Activated CD8-positive, alpha-beta T cell treated with anti-CD3 and anti-CD28 coated beads for 36 hours (primary cell): ENCODE data around the gene PRPF4. TPM values are rescaled to one million over a fixed set of nuclear protein-coding genes. Genes with fewer than 3 reads are reported as not detected.

Experiments used
- ATAC-seq: fragments of 200-7000 bp; cut with Tn5 transposase; one replicate; pipeline ENCODE4 v1.10.0; 2021; ENCODE audit warnings: mild to moderate bottlenecking, moderate library complexity
- CTCF ChIA-PET: fragments of 350-600 bp; sonication (Branson Sonifier 250); formaldehyde crosslinking; loops from one replicate; lab custom pipeline; 2021; ENCODE audit warnings: antibody characterized with exemption; lab: Charles Lee
- POLR2A ChIA-PET: fragments of 350-600 bp; sonication (Branson Sonifier 250); formaldehyde crosslinking; loops from one replicate; lab custom pipeline; 2021; ENCODE audit warnings: antibody characterized with exemption; lab: Charles Lee
- DNase-seq: peaks from one replicate; pipeline ENCODE4 v3.0.0-alpha.2; 2020
- H3K27ac Mint-ChIP-seq: one replicate; pipeline ENCODE4 v1.8.0; 2021; ENCODE audit warnings: mild to moderate bottlenecking, mixed read lengths
- H3K27me3 Mint-ChIP-seq: one replicate; pipeline ENCODE4 v1.8.0; 2021; ENCODE audit warnings: mixed read lengths
- H3K36me3 Mint-ChIP-seq: one replicate; pipeline ENCODE4 v1.8.0; 2021; ENCODE audit warnings: low read depth, mixed read lengths
- H3K4me1 Mint-ChIP-seq: one replicate; pipeline ENCODE4 v1.8.0; 2021; ENCODE audit warnings: low read depth, mixed read lengths
- H3K4me3 Mint-ChIP-seq: one replicate; pipeline ENCODE4 v1.8.0; 2021; ENCODE audit warnings: mild to moderate bottlenecking, moderate library complexity, mixed read lengths
- H3K9me3 Mint-ChIP-seq: one replicate; pipeline ENCODE4 v1.8.0; 2021; ENCODE audit warnings: mixed read lengths
- CTCF ChIP-seq: fragments of 200-600 bp; IDR thresholded peaks from one replicate; pipeline ENCODE4 v1.8.0; 2022; ENCODE audit warnings: antibody characterized with exemption, mild to moderate bottlenecking
- intact Hi-C: fragments of 100-400 bp; cut with micrococcal nuclease; formaldehyde crosslinking; loops from one replicate; pipeline ENCODE4 v1.10.0; 2022
- total RNA-seq, 2 experiments: library from RNA; stranded (reverse); gene quantifications; one replicate each; pipeline ENCODE4 v1.2.3, GENCODE V29; 2021

Gene PRPF4
- total RNA-seq, 2 experiments from 2014 or later, result 52.9 to 56.5 TPM

GRCh38 chr9:113326230-113326629 lies 50.8 kb downstream of the PRPF4 start:
- no peaks in the 10 kb centered on the region for H3K27me3 Mint-ChIP-seq
- ATAC-seq, result no peak
- ChIA-PET CTCF (interaction anchor here (0.9 to 1.1 kb wide), 2 partner anchors 15 to 75 kb away, joined by 5 read pairs; partner anchors contain the start of gene ALAD), POLR2A (no interaction called here)
- no peak for DNase-seq
- no peaks in the 10 kb centered on the region for H3K36me3 Mint-ChIP-seq
- TF ChIP-seq CTCF, result peak; percentile 41
- H3K9me3 Mint-ChIP-seq, result no peaks in the 10 kb centered on the region
- H3K4me3 Mint-ChIP-seq, result no peak overlapping the region
- no peaks in the 10 kb centered on the region for H3K4me1 Mint-ChIP-seq
- intact Hi-C loops, result no loop called here
- H3K27ac Mint-ChIP-seq, result no peak overlapping the region

- no peaks in the 10 kb centered on the region for H3K36me3 Mint-ChIP-seq
- ChIA-PET POLR2A (interaction anchor here (1.2 kb wide), 1 partner anchor 53 kb away, joined by 3 read pairs; the partner anchor contains the start of gene CDC26), CTCF (interaction anchor here (0.8 to 1.9 kb wide), 2 partner anchors 10 to 11 kb away, joined by 4 to 5 read pairs; no protein-coding TSS in a partner anchor)
- no peak overlapping the region for H3K4me3 Mint-ChIP-seq
- H3K27ac Mint-ChIP-seq, result no peak overlapping the region
- H3K9me3 Mint-ChIP-seq, result no peaks in the 10 kb centered on the region
- DNase-seq, result no peak
- H3K4me1 Mint-ChIP-seq, result no peaks in the 10 kb centered on the region
- H3K27me3 Mint-ChIP-seq, result no peaks in the 10 kb centered on the region
- no peak for ATAC-seq
- TF ChIP-seq CTCF, result no peak
- intact Hi-C loops, result no loop called here
Observed at GRCh38 chr9:113328045-113328782, 52.8 kb downstream of the PRPF4 start.

- intact Hi-C loops, result no loop called here
- DNase-seq, result no peak
- POLR2A ChIA-PET, result no interaction called here
- no peak overlapping the region for H3K4me3 Mint-ChIP-seq
- CTCF ChIA-PET, result no interaction called here
- no peak overlapping the region for H3K27ac Mint-ChIP-seq
- H3K9me3 Mint-ChIP-seq, result no peaks in the 10 kb centered on the region
- ATAC-seq, result no peak
- no peaks in the 10 kb centered on the region for H3K27me3 Mint-ChIP-seq
- no peak for TF ChIP-seq CTCF
- H3K4me1 Mint-ChIP-seq, result no peaks in the 10 kb centered on the region
- no peaks in the 10 kb centered on the region for H3K36me3 Mint-ChIP-seq
Observed at GRCh38 chr9:113331780-113332179, 56.3 kb downstream of the PRPF4 start.

GRCh38 chr9:113337714-113338113 lies 62.3 kb downstream of the PRPF4 start:
- Mint-ChIP-seq H3K4me3 (no peak overlapping the region), H3K27me3 (no peaks in the 10 kb centered on the region), H3K9me3 (no peaks in the 10 kb centered on the region), H3K4me1 (peaks cover 22% of the 10 kb centered on the region), H3K36me3 (no peaks in the 10 kb centered on the region), H3K27ac (no peak overlapping the region)
- TF ChIP-seq CTCF, result no peak
- CTCF ChIA-PET, result no interaction called here
- ATAC-seq (no peak), DNase-seq (no peak)
- intact Hi-C loops, result no loop called here
- POLR2A ChIA-PET, result interaction anchor here (1.3 kb wide), 1 partner anchor 10 kb away, joined by 3 read pairs; no protein-coding TSS in a partner anchor
